Endothelial cell of umbilical vein (primary cell): ENCODE results near the gene TMEM164. TPM values are rescaled to one million over a fixed set of nuclear protein-coding genes. Genes with fewer than 3 reads are reported as not detected.

ENCODE experiments used
- BruUV-seq: library from RNA; stranded (reverse); fragments of 400-500 nt; replicated peaks from 2 replicates; lab custom pipeline; 2021; lab: Mats Ljungman, UMichigan
- CTCF ChIA-PET: fragments of 300-600, 350-600 bp; sonication (Branson Sonifier 250); formaldehyde crosslinking; loops from one replicate; lab custom pipeline; 2021; ENCODE audit warnings: antibody characterized with exemption, inconsistent platforms; lab: Charles Lee
- POLR2A ChIA-PET: fragments of 300-600, 350-600 bp; sonication (Branson Sonifier 250); formaldehyde crosslinking; loops from one replicate; lab custom pipeline; 2021; ENCODE audit warnings: antibody characterized with exemption, inconsistent platforms; lab: Charles Lee
- DNase-seq: peaks from one replicate; pipeline ENCODE4 v3.0.0-alpha.2; 2011; ENCODE audit warnings: low read depth, low spot score
- FAIRE-seq: peaks from 2 replicates; lab custom pipeline; 2011; peaks lifted over from hg19 to GRCh38; lab: Jason Lieb, UNC
- H2AFZ ChIP-seq: 2 replicates; pipeline ENCODE4 v1.6.0; 2012; ENCODE audit warnings: low read depth, low read length, control low read depth, inconsistent platforms
- H3K27ac ChIP-seq: 2 replicates; pipeline ENCODE4 v1.5.1; 2011; ENCODE audit warnings: low read depth, mild to moderate bottlenecking, control low read depth, low read length, moderate library complexity; ENCODE audit not compliant: insufficient read depth
- H3K27me3 ChIP-seq, 2 experiments: 2 replicates each; pipeline versions ENCODE4 v1.6.0 to v1.6.1; 2011; ENCODE audit warnings: low read length in 2 of 2, mixed read lengths in 1 of 2; ENCODE audit not compliant: control insufficient read depth in 2 of 2, insufficient read depth in 2 of 2
- H3K36me3 ChIP-seq, 2 experiments: 2 replicates in 1 of 2; 3 replicates in 1 of 2; pipeline ENCODE4 v1.5.1; 2011; ENCODE audit warnings: low read length in 2 of 2, mild to moderate bottlenecking in 1 of 2, moderate library complexity in 1 of 2; ENCODE audit not compliant: control insufficient read depth in 2 of 2, insufficient read depth in 2 of 2; ENCODE audit errors: extremely low read depth in 1 of 2
- H3K4me1 ChIP-seq: 3 replicates; pipeline ENCODE4 v1.5.1; 2011; ENCODE audit warnings: mild to moderate bottlenecking, low read length; ENCODE audit not compliant: control insufficient read depth, insufficient read depth; ENCODE audit errors: extremely low read depth
- H3K4me2 ChIP-seq: 2 replicates; pipeline ENCODE4 v1.6.1; 2011; ENCODE audit warnings: low read length, control low read depth, mixed read lengths; ENCODE audit not compliant: insufficient read depth
- H3K4me3 ChIP-seq, 3 experiments: fragments of 200-600 bp in 1 of 3; sonication (generic), shearing (Covaris generic) in 1 of 3; replicated peaks in 1 of 3; 2 replicates each; pipeline ENCODE4 v1.5.1; 2011 to 2016; ENCODE audit warnings: control low read depth in 3 of 3, low read length in 3 of 3, mild to moderate bottlenecking in 2 of 3, inconsistent platforms in 1 of 3, low read depth in 1 of 3, moderate library complexity in 1 of 3; ENCODE audit not compliant: insufficient read depth in 1 of 3
- H3K79me2 ChIP-seq: 2 replicates; pipeline ENCODE4 v1.6.0; 2012; ENCODE audit warnings: low read length, inconsistent platforms; ENCODE audit not compliant: control insufficient read depth, insufficient read depth
- H3K9ac ChIP-seq: replicated peaks from 2 replicates; pipeline ENCODE3; 2011; ENCODE audit warnings: low read length, control low read depth; ENCODE audit not compliant: insufficient read depth; ENCODE audit errors: extremely low read depth
- H3K9me1 ChIP-seq: replicated peaks from 3 replicates; pipeline ENCODE4 v1.6.0; 2011; ENCODE audit warnings: mild to moderate bottlenecking, low read length; ENCODE audit not compliant: control insufficient read depth, insufficient read depth; ENCODE audit errors: extremely low read depth
- H3K9me3 ChIP-seq: replicated peaks from 2 replicates; pipeline ENCODE4 v1.5.1; 2012; ENCODE audit warnings: low read length, inconsistent platforms; ENCODE audit not compliant: control insufficient read depth, insufficient read depth
- H4K20me1 ChIP-seq: replicated peaks from 2 replicates; pipeline ENCODE3; 2011; ENCODE audit warnings: mild to moderate bottlenecking, low read length; ENCODE audit not compliant: control insufficient read depth, insufficient read depth; ENCODE audit errors: extremely low read depth
- EZH2 ChIP-seq: IDR thresholded peaks from 2 replicates; pipeline ENCODE4 v1.6.1; 2012; ENCODE audit warnings: borderline replicate concordance, low read depth, mild to moderate bottlenecking, moderate library complexity, low read length, inconsistent platforms; ENCODE audit not compliant: severe bottlenecking
- FOS ChIP-seq: IDR thresholded peaks from 2 replicates; pipeline ENCODE4 v1.6.1; 2011; ENCODE audit warnings: mild to moderate bottlenecking, low read length, moderate library complexity, borderline replicate concordance; ENCODE audit not compliant: insufficient read depth
- GATA2 ChIP-seq: IDR thresholded peaks from 2 replicates; pipeline ENCODE4 v1.7.0; 2011; ENCODE audit warnings: low read depth, mild to moderate bottlenecking, moderate library complexity, mixed read lengths, low read length; ENCODE audit not compliant: insufficient read length, insufficient read depth
- JUN ChIP-seq: IDR thresholded peaks from 2 replicates; pipeline ENCODE4 v1.6.1; 2011; ENCODE audit warnings: borderline replicate concordance, low read depth; ENCODE audit not compliant: insufficient read length, insufficient read depth
- MAX ChIP-seq: IDR thresholded peaks from 2 replicates; pipeline ENCODE4 v1.6.1; 2011; ENCODE audit not compliant: insufficient read depth, insufficient read length
- MYC ChIP-seq: IDR thresholded peaks from one replicate; pipeline ENCODE4 v1.6.1; 2011; ENCODE audit warnings: mild to moderate bottlenecking, low read depth, low read length
- POLR2A ChIP-seq: IDR thresholded peaks from 2 replicates; pipeline ENCODE4 v1.6.1; 2012; ENCODE audit warnings: low read depth, mild to moderate bottlenecking, control low read depth, low read length
- POLR2AphosphoS5 ChIP-seq: IDR thresholded peaks from 2 replicates; pipeline ENCODE4 v1.6.1; 2012; ENCODE audit warnings: low read depth, mild to moderate bottlenecking, control low read depth, low read length, moderate library complexity; ENCODE audit not compliant: insufficient read depth
- dilution Hi-C: fragments of 300-500 bp; cut with MboI; formaldehyde crosslinking; loops from one replicate; pipeline ENCODE4 v1.15.0; 2019; ENCODE audit warnings: low sequenced_read_pairs; ENCODE audit not compliant: extremely low pct_ligation_motif_present
- intact Hi-C: fragments of 100-400 bp; cut with micrococcal nuclease; formaldehyde crosslinking; loops from one replicate; pipeline ENCODE4 v1.10.0; 2022
- polyA plus RNA-seq, 4 experiments: library from polyadenylated mRNA; depleted of rRNA in 3 of 4; stranded (reverse) in 3 of 4; unstranded in 1 of 4; fragments of >200 nt; gene quantifications; 2 replicates each; pipeline versions ENCODE4 v1.2.1 to v1.2.3, GENCODE V29; 2011 to 2012; ENCODE audit warnings: missing spikeins in 1 of 4
- total RNA-seq: library from RNA; stranded (reverse); gene quantifications from 2 replicates; pipeline ENCODE4 v1.2.3, GENCODE V29; 2021
- TF ChIP-seq, protein P1 (sequence below), 2 donors: IDR thresholded peaks; 1 replicate in 1 of 2; 2 replicates in 1 of 2; pipeline ENCODE4 v1.5.1; 2011; ENCODE audit warnings: low read length in 2 of 2, mild to moderate bottlenecking in 2 of 2, moderate library complexity in 2 of 2, control low read depth in 1 of 2, inconsistent platforms in 1 of 2, low read depth in 1 of 2; ENCODE audit not compliant: insufficient read depth in 1 of 2; ENCODE audit errors: extremely low read depth in 1 of 2

Gene TMEM164
- total and polyA plus RNA-seq, 2 donors (not counting 3 experiments of a cell fraction or from before 2014, with no cell fraction given) = 12.8 to 22.2 TPM

- peak; percentile 52 for FAIRE-seq
- Histone ChIP-seq H4K20me1 (no peaks in the 10 kb centered on the region), H3K9me3 (no peaks in the 10 kb centered on the region), H3K4me1 (peaks cover 22% of the 10 kb centered on the region), H3K79me2 (no peaks in the 10 kb centered on the region), H3K4me3 (no peak overlapping the region), H2AFZ (no peak overlapping the region), H3K36me3 (no peaks in the 10 kb centered on the region), H3K4me2 (no peak overlapping the region), H3K9ac (no peak overlapping the region), H3K27me3 (no peaks in the 10 kb centered on the region), H3K9me1 (no peaks in the 10 kb centered on the region), H3K27ac (no peak overlapping the region)
- intact Hi-C loops (no loop called here), dilution Hi-C loops (no loop called here)
- POLR2A ChIA-PET = no interaction called here
- CTCF ChIA-PET = no interaction called here
- TF ChIP-seq GATA2 (no peak), FOS (no peak), MAX (no peak)
- no peak for DNase-seq
- BruUV-seq = no TSS peak
These were observed 44.6 kb upstream of the TMEM164 start for GRCh38 chrX:109958266-109958665.

- H3K9ac ChIP-seq = no peak overlapping the region
- POLR2A ChIA-PET = no interaction called here
- TF ChIP-seq POLR2A (no peak), GATA2 (no peak), POLR2AphosphoS5 (no peak), JUN (no peak), EZH2 (no peak), MYC (no peak), FOS (no peak), MAX (no peak)
- TF ChIP-seq, protein P1, sequence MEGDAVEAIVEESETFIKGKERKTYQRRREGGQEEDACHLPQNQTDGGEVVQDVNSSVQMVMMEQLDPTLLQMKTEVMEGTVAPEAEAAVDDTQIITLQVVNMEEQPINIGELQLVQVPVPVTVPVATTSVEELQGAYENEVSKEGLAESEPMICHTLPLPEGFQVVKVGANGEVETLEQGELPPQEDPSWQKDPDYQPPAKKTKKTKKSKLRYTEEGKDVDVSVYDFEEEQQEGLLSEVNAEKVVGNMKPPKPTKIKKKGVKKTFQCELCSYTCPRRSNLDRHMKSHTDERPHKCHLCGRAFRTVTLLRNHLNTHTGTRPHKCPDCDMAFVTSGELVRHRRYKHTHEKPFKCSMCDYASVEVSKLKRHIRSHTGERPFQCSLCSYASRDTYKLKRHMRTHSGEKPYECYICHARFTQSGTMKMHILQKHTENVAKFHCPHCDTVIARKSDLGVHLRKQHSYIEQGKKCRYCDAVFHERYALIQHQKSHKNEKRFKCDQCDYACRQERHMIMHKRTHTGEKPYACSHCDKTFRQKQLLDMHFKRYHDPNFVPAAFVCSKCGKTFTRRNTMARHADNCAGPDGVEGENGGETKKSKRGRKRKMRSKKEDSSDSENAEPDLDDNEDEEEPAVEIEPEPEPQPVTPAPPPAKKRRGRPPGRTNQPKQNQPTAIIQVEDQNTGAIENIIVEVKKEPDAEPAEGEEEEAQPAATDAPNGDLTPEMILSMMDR (IDR thresholded peaks at IDR 0.05; ENCODE audit: extremely low read depth in 1 of 2, insufficient read depth in 1 of 2, low read depth in 1 of 2, low read length in 2 of 2) = no peak
- H4K20me1 ChIP-seq = no peaks in the 10 kb centered on the region
- H3K4me2 ChIP-seq = no peak overlapping the region
- peaks cover 11% of the 10 kb centered on the region for H3K4me1 ChIP-seq
- H3K27ac ChIP-seq = no peak overlapping the region
- dilution Hi-C loops (no loop called here), intact Hi-C loops (no loop called here)
- DNase-seq (no peak), FAIRE-seq (no peak)
- H3K36me3 ChIP-seq = no peaks in the 10 kb centered on the region
- no peaks in the 10 kb centered on the region for H3K9me1 ChIP-seq
- no peaks in the 10 kb centered on the region for H3K27me3 ChIP-seq
- BruUV-seq = no TSS peak
- H3K9me3 ChIP-seq = no peaks in the 10 kb centered on the region
- no peaks in the 10 kb centered on the region for H3K79me2 ChIP-seq
- no peak overlapping the region for H3K4me3 ChIP-seq
- CTCF ChIA-PET = no interaction called here
- H2AFZ ChIP-seq = no peak overlapping the region
These were observed 43.5 kb upstream of the TMEM164 start for GRCh38 chrX:109959356-109959871.
